ENCODE data around the gene KLRG1.

Gene KLRG1

DNA sequence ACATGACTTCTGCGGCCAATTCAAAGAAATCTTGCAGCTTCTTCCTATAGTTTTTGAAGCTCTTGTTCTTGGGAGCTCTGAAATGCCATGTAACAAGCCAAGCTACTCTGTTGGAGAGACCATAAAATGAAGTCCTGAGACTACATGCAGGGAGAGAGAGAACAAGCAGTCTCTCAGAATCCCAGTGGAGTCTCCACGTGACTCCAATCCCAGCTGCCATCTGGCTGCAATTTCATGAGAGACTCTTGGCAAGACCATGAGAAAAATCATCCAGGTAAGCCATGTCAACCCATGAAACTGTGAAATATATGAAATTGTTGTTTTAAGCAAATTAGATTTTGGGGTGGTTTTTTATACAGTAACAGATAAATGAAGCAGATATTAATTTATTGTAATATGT lies 54.4 kb downstream of the KLRG1 start:
- DNase-seq: no peak

DNA sequence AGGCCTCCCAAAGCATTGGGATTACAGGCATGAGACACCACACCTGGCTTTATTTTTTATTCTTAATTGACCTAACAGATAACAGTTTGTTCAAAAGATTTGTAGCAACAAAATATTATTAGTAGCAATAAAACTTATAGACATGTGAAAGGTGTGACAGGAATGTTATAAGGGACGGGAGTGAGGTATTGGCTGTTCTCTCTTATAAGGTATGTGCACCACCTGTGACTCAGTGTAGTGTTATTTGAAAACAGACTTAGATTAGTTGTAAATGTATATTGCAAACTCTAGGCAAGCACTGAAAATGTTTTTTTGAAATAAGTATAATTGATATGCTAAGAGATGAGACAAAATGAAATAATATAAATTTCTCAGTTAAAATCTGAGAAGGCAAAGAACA lies 57.8 kb downstream of the KLRG1 start:
- no peak for DNase-seq

DNA sequence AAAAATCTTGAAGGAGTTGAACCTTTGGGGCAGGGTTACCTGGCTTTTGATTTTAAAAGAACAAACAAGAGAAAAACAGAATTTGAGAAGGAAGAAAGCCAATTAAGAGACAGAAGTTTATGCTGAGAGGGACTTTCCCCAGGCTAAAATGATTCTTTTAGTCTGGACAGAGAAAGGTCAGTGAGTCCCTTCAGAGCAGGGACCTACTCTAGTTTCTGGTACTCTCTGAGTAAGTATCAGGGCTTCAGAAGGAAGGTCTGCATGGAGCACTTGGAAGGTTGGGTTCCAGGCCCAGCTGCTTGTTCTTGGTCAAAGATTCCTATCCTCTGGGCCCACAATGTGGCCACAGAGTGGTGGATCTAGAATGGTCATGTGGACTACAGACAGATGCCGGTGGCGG lies 59.6 kb downstream of the KLRG1 start:
- no peak for DNase-seq

DNA sequence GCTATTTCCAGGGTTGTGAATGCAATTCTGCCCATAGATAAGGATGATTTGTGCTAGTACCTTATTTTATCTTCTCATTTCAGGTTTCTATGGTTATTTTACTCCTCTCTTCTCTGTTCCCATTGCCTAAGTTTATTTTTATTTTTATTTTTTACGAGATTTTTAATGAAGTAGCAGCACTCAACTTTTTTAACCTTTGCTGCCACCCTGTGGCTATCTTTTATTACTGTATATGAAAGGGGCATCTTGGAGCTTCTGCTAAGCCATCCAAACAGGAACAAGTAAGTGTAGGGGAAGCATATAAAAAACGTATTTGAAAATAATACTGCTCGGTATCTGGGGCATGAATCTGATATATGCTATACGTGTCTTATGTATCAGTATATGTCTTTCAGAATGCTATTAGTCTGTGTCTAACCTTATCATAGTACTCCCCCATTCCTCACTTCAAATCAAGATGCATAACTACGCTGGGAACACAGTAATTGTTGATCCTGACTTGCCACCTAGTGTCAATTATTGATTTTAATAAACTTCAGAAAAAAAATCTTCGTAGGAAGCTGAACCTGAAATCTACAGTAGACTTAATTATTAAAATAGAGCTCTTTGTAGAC lies 60.3 kb downstream of the KLRG1 start:
- no peak for DNase-seq

DNA sequence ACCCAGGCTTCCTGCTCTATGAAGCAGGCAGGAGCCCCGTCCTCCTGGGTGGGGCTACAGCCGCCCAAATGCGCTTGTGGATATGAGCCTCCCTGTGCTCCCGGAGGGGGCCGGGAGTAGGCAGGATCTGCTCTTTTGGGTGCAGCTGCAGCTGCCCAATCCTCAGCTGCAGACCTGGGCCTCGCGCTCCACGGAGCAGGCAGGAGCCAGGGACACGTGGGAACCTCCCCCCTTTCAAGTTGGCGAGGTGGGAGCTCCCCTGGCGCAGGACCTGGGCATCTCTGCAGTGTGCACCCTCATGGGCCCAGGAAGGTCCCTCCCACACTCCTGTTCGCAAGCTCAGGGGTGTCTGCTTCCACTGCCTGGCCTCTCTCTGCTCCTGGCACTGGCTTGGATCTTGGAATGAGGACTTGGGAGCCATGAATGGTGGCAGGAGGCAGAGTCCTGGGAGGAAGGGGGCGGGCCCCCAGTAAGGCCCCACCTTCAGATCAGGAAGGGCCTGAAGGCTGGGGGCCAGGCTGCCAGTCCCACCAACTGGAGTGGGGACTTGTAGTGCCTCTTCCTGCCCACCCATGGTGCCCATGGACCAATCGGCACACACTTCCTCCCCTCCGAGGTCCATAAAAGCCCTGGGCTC lies 61.3 kb downstream of the KLRG1 start:
- DNase-seq: no peak

DNA sequence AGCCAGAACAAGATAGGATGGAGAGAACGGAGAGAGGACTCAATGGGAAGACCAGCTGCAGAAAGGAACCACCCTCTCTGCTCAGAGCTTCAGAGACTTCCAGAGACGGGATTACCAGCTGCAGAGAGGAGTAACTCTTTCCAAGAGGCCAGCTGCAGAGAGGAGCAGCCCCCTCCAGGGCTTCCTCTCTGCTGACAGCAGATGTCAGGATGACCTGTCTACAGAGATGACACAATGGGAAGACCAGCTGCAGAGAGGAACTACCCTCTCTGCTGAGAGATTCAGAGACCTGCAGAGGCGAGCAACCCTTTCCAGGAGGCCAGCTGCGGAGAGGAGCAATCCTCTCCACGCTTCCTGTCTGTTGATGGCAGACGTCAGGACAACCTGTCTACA lies 61.8 kb downstream of the KLRG1 start:
- no peak for DNase-seq

DNA sequence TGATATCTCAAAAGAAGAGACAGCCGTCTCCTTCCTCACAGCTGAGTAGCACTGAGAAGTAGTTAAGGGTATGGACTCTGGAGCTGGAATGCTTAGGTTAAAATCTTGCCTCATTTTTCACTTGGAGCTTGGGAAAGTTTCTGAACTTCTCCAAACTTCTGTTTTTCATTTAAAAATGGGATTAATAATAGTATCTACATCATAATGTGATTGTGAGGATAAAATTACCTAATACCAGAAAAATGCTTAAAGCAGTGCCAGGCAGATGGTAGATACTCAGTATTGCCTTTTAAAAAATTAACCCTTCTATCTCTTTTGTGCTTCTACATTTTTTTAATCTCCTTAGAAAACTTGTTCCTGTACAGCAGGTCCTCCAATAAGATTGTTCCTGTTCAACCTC lies 63.3 kb downstream of the KLRG1 start:
- no peak for DNase-seq
